VCaP (cell line): ENCODE data around the gene STXBP5L.
"Not testable (repeated sequence)": the region's sequence is repeated elsewhere in the genome, so short reads cannot be mapped to it uniquely, and the experiment has no call there.

Experiments
- H3K27ac ChIP-seq: fragments of 450-650 bp; 2 replicates; pipeline ENCODE4 v1.5.1; 2017
- CTCF ChIP-seq: fragments of 450-650 bp; conservative IDR thresholded peaks from 2 replicates; pipeline ENCODE4 v1.5.1; 2017; ENCODE audit warnings: mild to moderate bottlenecking, moderate library complexity

Gene STXBP5L

GRCh38 chr3:121324320-121324719 is 416.3 kb downstream of the STXBP5L start:
- no peak overlapping the region for H3K27ac ChIP-seq
- no peak for TF ChIP-seq CTCF

DNA sequence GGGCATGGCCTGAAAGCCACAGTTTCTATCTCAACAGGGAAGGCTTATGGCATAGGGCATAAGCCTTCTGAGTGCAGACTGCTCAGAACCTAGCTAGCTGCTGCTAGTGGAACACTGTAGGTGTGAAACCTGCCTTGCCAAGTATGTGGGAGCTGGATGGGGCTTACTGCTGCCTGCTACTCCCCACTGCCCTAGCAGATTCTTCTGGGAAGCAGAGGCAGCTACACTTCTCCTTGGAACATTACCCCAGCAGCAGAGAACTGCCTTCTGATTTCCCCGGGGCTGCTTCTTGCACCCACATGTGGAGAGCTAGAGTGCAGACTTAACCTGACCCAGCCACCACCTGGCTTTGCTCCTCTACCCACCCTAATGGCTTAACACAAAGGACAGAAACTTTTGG is 422.1 kb downstream of the STXBP5L start:
- no peak overlapping the region for H3K27ac ChIP-seq
- TF ChIP-seq CTCF: no peak

DNA sequence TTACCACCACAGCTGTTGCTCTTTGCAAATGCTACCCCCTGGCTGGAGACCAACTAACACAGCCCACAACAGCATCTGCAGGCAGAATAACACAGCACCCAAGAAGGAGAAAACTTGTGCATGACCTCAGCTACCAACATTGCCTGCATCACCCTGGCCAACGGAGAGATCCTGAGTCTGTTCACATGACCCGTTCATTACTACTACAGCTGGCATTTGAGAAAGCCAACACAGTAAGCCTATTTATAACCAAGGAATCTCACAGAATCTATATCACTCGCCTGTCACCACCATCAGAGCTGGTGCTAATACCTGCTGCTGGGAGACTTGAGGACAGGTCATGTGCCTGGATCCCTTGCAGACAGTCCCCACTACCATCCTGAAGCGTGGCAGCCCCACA is 422.6 kb downstream of the STXBP5L start:
- no peak for TF ChIP-seq CTCF

GRCh38 chr3:121355960-121356359 is 448.0 kb downstream of the STXBP5L start:
- not testable (repeated sequence) for H3K27ac ChIP-seq

More for the DNA sequence above, 422.6 kb downstream of the STXBP5L start:
- H3K27ac ChIP-seq: no peak overlapping the region

DNA sequence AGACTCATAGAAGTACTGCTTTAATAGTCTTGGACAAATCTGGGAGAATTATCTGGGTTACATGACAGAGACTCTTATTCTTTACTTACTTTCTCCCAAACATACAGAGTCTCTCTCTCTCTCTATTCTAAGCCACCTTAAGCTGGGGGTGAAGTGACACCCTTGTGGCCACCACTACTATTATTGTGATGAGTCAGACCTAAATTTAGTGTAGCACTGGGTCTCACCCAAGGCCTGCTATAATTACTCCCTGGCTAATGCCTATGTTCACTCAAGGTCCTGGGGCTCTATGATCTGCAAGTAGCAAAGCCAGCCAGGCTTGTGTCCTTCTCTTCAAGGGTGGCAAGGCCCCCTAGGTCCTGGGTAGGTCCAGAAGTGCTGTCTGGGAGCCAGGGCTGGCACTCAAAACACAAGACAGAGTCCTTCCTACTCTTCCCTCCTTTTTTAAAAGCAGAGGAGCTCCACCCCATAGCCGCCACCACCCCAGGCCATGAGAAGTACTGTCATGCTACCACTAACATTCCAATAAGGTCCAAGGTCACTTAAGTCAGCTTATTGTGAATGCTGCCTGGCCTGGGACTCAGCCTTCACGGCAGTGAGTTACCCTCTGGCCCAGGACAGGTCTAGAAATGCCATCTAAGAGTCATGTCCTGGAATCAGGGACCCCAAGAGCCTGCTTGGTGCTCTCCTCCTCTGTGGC is 454.2 kb downstream of the STXBP5L start:
- no peak for TF ChIP-seq CTCF
- H3K27ac ChIP-seq: no peak overlapping the region

DNA sequence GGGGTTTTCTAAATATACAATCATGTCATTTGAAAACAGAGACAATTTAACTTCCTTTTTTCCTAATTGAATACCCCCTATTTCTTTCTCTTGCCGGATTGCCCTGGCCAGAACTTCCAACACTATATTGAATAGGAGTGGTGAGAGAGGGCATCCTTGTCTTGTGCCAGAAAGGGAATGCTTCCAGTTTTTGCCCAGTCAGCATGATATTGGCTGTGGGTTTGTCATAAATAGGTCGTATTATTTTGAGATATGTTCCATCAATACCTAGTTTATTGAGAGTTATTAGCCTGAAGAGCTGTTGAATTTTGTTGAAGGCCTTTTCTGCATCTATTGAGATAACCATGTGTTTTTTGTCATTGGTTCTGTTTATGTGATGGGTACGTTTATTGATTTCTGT is 480.3 kb downstream of the STXBP5L start:
- not testable (repeated sequence) for H3K27ac ChIP-seq

DNA sequence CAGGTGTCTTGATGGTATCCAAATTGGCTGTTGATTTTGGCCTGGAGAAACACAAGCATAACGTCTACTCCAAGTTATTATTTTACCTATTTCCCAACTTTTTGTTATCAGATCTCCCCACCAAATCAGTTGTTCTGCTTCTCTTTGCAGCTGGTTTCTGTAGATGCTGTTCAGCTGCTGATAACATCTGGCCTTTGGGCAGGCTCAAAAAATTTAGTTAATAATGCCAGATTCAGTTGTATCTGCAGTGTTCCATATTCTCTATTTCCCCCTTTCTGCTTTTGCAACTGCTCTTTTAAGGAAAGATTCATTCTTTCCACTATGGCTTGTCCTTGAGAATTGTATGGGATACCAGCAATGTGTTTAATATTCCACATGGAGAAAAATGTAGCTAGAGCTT is 488.0 kb downstream of the STXBP5L start:
- not testable (repeated sequence) for H3K27ac ChIP-seq

- not testable (repeated sequence) for H3K27ac ChIP-seq
These were observed 490.0 kb downstream of the STXBP5L start for GRCh38 chr3:121398051-121398450.

DNA sequence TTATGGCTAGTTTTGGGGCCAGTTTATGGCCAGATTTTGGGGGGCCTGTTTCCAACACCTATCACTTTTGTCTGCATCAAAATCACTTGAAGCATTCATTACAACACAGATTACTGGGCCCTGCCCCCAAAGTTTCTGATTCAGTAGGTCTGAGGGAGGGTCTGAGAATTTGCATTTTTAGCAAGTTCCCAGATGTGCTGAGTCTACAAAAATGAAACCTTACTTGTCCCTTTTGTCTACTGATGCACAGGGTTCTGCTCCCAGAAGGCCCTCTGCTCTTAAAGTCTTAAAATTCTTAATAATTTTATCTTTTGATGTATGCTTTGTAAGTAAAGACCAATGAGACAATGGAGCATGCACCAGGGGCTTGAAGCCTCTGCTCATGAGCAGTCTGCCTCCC is 491.8 kb downstream of the STXBP5L start:
- TF ChIP-seq CTCF: no peak
- H3K27ac ChIP-seq: no peak overlapping the region

GRCh38 chr3:121405631-121406030 is 497.6 kb downstream of the STXBP5L start:
- H3K27ac ChIP-seq: no peak overlapping the region
- TF ChIP-seq CTCF: no peak
